ENCODE results near the gene SPARCL1.

The SPARCL1 gene

DNA sequence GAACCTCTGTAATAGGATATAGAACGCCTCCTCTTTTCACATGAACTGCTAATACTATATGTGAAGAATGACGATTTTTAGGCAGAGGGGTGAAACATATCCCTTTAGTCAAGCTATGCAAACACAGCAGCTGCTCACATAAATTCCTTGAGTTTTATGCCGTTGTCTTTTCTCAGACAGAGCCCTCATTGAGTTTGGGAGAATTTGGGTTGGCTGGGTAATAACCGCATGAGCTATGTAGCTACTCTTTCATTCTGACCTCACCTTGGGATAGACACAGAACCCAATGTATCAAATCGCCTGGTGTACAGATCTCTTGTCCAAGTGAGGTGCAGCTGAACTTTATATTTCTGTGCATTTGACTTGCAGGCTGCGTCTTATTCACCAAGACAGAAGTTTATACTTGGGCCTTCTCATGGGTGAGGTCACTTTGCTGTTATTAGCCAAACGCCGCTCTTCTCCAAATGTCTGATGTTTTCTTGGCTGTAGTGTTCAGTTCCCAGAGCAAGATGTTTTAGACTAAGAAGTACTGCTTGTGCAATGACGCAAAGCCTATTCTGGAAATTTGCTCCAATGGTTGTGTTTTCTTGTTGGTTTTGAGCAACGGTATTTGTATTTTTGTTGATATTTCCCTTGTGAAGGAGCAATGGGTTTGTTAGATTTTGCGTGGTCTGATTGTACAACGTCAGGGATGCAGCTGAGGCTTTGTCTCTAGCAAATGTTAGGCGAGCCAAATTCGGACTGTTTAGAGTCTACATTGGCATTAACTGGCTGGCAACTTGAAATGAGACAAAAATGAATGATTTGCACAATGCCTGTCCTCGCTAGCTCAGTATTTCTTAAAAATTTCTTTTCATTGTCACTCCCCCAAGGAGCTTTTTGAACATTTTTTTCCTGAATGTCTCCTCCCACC lies 11.2 kb upstream of the SPARCL1 start:
- DNase-seq, result no peak

DNA sequence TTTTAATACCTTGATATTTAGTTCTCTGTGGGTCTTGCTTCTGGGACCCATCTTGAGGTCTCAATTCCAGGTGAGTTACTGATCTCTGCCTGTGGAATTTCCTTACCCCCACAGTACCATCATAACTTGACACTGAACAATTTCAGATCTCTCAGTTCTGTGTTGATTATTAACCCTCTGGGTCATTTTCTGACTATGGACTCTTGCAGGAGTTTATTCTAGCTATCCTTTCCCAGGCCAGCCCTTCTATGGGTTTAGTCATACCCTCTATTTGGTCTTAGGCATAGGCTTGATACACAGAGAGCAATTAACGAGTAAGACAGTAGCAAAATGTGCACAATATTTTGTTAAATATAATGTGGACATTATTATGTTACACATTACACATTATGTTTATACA lies 3.7 kb upstream of the SPARCL1 start:
- DNase-seq, result no peak

GRCh38 chr4:87532109-87532508 lies 2.9 kb upstream of the SPARCL1 start:
- DNase-seq, result no peak

DNA sequence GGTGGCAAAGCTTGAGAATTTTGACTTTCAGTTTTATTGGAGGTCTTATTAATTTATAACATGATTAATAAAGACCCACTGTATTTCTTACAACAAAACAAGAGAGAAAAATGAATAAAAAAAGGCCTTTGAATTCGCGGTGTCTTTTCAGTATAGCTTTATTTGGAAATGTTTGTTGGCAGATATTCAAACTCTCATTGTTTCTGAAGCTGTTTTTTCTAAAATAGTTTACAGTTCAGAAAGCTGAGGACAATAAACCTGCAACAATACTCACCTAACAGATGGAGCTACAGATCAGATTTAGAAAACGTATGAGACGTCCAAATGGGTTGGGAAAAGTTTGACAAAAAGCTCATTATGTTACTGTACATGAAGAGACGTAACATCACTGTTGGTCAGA lies 2.4 kb upstream of the SPARCL1 start:
- no peak for DNase-seq

DNA sequence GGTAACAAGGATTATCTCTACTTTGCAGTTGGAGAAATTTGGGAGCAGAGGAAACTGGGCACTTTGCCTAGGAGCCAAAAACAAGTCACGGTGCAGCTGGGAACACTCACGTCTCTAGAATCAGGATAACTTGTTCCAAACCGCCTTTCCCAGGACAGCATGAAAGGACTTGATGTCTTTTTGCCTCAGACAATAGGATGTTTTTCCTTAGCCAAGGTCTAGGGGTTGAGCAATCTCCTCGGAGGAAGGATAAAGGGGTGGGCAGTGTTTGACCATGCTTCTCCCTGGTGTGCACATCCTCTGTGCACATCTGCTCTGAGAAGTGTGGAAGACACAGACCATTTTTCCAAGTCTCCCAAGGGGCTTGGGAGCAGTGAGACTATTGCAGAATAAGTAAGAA lies 1.7 kb upstream of the SPARCL1 start:
- DNase-seq, result peak; percentile 11

GRCh38 chr4:87530229-87530628 lies 1.1 kb upstream of the SPARCL1 start:
- no peak for DNase-seq

GRCh38 chr4:87527431-87528220 lies 1.6 kb downstream of the SPARCL1 start:
- no peak for DNase-seq

- no peak for DNase-seq
Observed at GRCh38 chr4:87525636-87526295, 3.4 kb downstream of the SPARCL1 start.

- DNase-seq, result no peak
Observed at GRCh38 chr4:87524456-87524855, 4.7 kb downstream of the SPARCL1 start.

GRCh38 chr4:87523307-87523706 lies 5.9 kb downstream of the SPARCL1 start:
- no peak for DNase-seq

GRCh38 chr4:87521757-87522374 lies 7.3 kb downstream of the SPARCL1 start:
- DNase-seq, result no peak

DNA sequence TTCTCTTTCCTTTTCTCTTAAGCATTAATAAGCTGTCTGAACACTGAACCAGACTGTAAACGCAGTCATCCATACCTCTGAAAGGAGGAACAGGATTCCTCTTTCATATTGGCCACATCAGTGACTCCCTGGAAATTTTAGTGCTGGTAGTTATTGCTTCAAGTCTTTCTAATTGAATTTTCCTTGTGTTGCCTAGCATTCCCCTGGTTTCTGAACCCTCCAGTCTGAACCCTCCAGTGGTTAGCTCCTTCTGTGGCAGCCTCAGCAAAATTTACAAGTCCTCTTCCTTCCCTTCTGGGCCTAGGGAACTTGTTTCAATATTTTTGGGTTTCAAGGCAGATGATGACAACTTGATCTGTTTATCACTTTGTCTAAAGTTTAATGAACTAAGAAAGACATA lies 7.9 kb downstream of the SPARCL1 start:
- DNase-seq, result no peak

GRCh38 chr4:87517621-87518020 lies 11.6 kb downstream of the SPARCL1 start:
- DNase-seq, result no peak

- no peak for DNase-seq
Observed at GRCh38 chr4:87516683-87517082, 12.5 kb downstream of the SPARCL1 start.

- no peak for DNase-seq
Observed at GRCh38 chr4:87512400-87512799, 16.8 kb downstream of the SPARCL1 start.

GRCh38 chr4:87511500-87511899 lies 17.7 kb downstream of the SPARCL1 start:
- no peak for DNase-seq

- DNase-seq, result no peak
Observed at GRCh38 chr4:87510747-87511146, 18.4 kb downstream of the SPARCL1 start.

GRCh38 chr4:87506974-87507701 lies 22.0 kb downstream of the SPARCL1 start:
- DNase-seq, result peak; percentile 88

DNA sequence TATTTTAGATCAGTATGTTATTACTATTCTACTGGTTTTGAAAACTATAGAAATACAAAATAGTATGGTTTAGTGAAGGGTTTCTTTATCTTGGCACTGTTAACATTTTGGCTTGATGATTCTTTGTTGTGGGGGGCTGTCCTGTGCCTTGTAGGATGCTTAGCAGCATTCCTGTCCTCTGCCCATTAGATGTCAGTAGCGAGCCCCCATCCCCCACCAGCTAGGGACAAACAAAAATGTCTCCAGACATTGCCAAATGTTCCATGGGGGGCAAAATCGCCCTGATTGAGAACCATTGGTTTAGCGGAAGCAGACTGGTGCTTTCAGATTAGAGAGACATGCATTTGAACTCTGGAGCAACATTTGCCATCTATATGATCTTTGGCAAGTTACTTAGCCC lies 23.3 kb downstream of the SPARCL1 start:
- peak; percentile 17 for DNase-seq

DNA sequence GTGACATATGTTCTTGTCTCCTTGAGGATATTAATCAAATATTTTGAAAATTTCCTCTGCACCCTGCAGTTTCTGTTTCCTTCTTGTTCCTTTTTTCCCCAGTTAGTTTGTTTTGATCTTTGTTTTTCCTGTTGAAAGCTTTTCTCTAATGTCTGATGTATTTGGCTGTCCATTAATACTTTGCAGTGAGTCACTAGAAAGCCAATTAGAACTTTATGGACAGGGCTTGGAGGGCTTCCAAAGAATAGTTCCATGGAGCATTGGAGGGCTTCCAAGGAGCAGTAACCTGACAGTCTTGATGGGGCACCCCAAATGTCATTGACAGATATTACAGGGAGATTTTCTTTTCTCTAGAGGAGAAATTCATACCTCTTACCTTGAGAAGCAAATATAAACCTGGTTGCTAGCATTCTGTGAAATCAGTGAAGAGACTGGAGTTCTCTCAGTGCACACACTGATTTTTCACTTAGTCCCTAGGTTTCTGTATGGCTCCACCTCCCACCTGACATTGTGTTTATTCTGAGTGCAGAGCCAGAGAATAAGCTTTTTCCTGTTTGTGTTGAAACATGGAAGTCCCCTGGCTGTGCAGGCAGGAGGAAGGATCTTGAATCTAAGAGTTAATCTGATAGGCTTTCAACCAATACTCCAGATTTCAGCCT lies 26.5 kb downstream of the SPARCL1 start:
- DNase-seq, result peak; percentile 40

DNA sequence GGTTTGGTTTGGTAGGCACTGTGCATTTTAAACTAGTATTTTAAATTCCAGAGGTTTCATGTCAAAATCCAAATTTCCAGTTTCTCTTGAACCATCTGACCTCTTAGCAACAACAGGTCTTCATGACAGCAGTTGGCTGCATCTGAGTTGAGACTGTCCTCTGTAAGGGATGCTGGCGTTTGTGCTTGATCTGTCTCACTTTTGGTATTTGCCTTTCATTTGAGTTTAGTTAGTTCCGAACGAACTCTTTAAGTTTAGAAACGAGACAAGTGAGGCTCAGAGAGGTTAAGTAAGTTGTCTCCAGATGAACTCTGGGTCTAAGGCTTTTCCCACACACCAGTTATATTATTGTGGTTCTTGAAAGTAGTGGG lies 29.1 kb downstream of the SPARCL1 start:
- DNase-seq, result no peak
